Smooth muscle cell (in vitro differentiated cells): Measurements from ENCODE around the gene SLC25A52. TPM values are rescaled to one million over a fixed set of nuclear protein-coding genes. Genes with fewer than 3 reads are reported as not detected.

Experiments used
- DNase-seq: peaks from one replicate; lab custom pipeline; 2025; ENCODE audit not compliant: unreplicated experiment; lab: John Stamatoyannopoulos, UW
- H2AFZ ChIP-seq: fragments of 200-600 bp; sonication (generic); 2 replicates; pipeline ENCODE4 v1.6.0; 2016; ENCODE audit warnings: antibody characterized with exemption, low read depth, mild to moderate bottlenecking
- H3F3A ChIP-seq: fragments of 200-600 bp; sonication (generic); 2 replicates; pipeline ENCODE4 v1.6.0; 2017; ENCODE audit warnings: antibody characterized with exemption, low read depth
- H3K27ac ChIP-seq: fragments of 200-600 bp; sonication (generic); 2 replicates; pipeline ENCODE4 v1.5.1; 2016; ENCODE audit warnings: low read depth, mild to moderate bottlenecking
- H3K27me3 ChIP-seq: fragments of 200-600 bp; sonication (generic); 2 replicates; pipeline ENCODE4 v1.6.1; 2016; ENCODE audit warnings: low read depth, mild to moderate bottlenecking
- H3K36me3 ChIP-seq: fragments of 200-600 bp; sonication (generic); 2 replicates; pipeline ENCODE4 v1.5.1; 2016; ENCODE audit warnings: low read depth
- H3K4me1 ChIP-seq: fragments of 200-600 bp; sonication (generic); 2 replicates; pipeline ENCODE4 v1.5.1; 2016; ENCODE audit warnings: low read depth
- H3K4me2 ChIP-seq: fragments of 200-600 bp; sonication (generic); 2 replicates; pipeline ENCODE4 v1.6.0; 2016; ENCODE audit warnings: mild to moderate bottlenecking
- H3K4me3 ChIP-seq: fragments of 200-600 bp; sonication (generic); 2 replicates; pipeline ENCODE4 v1.5.1; 2016; ENCODE audit warnings: mild to moderate bottlenecking
- H3K79me2 ChIP-seq: fragments of 200-600 bp; sonication (generic); 2 replicates; pipeline ENCODE4 v1.6.0; 2016; ENCODE audit warnings: low read depth, mild to moderate bottlenecking
- H3K9ac ChIP-seq: fragments of 200-600 bp; sonication (generic); 2 replicates; pipeline ENCODE4 v1.6.0; 2016; ENCODE audit warnings: low read depth
- H3K9me3 ChIP-seq: fragments of 200-600 bp; sonication (generic); replicated peaks from 2 replicates; pipeline ENCODE4 v1.5.1; 2016; ENCODE audit warnings: low read depth
- H4K20me1 ChIP-seq: fragments of 200-600 bp; sonication (generic); 2 replicates; pipeline ENCODE4 v1.6.0; 2016; ENCODE audit warnings: low read depth
- CTCF ChIP-seq: fragments of 200-600 bp; sonication (generic); IDR thresholded peaks from 2 replicates; pipeline ENCODE4 v1.5.1; 2017; ENCODE audit warnings: borderline replicate concordance, mild to moderate bottlenecking, antibody characterized with exemption; ENCODE audit not compliant: insufficient read depth, poor library complexity, severe bottlenecking
- WGBS: methylation state at CpG from one replicate; pipeline ENCODE4 v1.1.7; 2016; ENCODE audit warnings: low lambda C conversion rate; 5-methylcytosine and 5-hydroxymethylcytosine counted together
- polyA plus RNA-seq: library from polyadenylated mRNA; unstranded; fragments of >200 nt; fragmentation: Nextera tagmentation; extraction: Ambion mirVana; gene quantifications from 2 replicates; pipeline ENCODE4 v1.2.1, GENCODE V29; 2016
- total RNA-seq: library from RNA; depleted of rRNA; stranded (reverse); fragments of >200 nt; gene quantifications from 2 replicates; pipeline ENCODE4 v1.2.3, GENCODE V29; 2014

The SLC25A52 gene
- total and polyA plus RNA-seq, 2 experiments from 2014 or later: not detected

DNA sequence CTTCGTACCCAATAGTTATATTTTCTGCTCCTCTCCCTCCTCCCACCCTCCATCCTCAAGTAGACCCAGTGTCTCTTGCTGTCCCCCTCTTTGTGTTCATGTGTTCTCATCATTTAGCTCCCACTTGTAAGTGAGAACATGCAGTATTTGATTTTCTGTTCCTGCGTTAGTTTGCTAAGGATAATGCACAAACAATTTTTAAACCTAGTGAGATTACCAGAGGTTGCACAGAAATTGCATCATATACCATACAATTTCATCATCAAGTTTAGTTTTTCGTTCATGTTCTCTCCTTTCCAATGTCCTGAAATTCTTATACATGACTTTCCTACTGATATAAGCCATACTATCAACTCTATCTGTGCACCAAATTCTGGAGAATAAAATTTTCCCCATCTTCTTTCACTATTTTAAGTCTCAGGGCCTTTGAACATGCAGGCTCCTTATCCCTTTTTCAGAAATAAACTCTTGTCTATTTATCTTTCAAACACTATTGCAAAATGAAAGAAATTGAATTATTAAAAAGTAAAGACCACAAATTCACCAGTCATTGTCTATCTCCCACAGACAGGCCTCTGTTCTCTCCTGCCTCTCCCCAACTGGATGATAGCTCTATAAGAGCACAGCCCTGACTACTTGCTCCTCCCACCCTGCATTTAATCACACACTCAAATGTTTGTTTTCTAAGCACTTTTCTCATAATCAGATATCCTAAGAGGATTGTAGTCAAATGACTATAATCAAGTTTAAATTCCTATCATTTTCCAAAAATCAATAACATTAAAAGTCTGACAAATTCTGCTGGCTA lies 49.1 kb downstream of the SLC25A52 start:
- Histone ChIP-seq H3K36me3 (no peaks in the 10 kb centered on the region), H3K79me2 (no peaks in the 10 kb centered on the region), H4K20me1 (no peaks in the 10 kb centered on the region), H3K9ac (no peak overlapping the region), H3K27me3 (no peaks in the 10 kb centered on the region), H3K27ac (no peak overlapping the region), H3K4me3 (no peak overlapping the region), H3K9me3 (no peaks in the 10 kb centered on the region), H3F3A (no peaks in the 10 kb centered on the region), H3K4me2 (no peak overlapping the region), H3K4me1 (no peaks in the 10 kb centered on the region), H2AFZ (no peak overlapping the region)
- no peak for DNase-seq
- WGBS: 74% methylated on average over 3 of the region's 3 CpGs
- TF ChIP-seq CTCF: no peak

DNA sequence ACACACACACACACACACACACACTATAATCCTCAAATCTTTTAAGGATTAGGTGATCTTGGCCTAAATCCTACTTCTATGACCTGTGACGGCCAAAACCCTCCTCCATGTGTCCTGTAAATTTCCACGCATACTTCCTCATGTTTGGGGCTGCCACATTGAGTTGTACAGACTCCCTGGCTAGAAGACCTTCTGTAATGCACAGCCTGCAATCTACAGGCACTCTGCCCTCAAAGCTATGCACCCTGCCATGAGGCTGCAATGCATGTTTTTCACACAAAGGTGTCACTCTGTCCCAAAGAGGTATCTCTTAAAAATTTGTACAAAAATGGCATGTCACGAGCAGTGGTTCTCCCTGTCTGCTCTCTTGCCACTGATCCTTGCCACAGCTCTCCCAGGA lies 49.9 kb downstream of the SLC25A52 start:
- no peaks in the 10 kb centered on the region for H3F3A ChIP-seq
- TF ChIP-seq CTCF: no peak
- no peaks in the 10 kb centered on the region for H3K36me3 ChIP-seq
- 59% methylated on average over 3 of the region's 3 CpGs for WGBS
- no peak for DNase-seq
- no peak overlapping the region for H3K4me3 ChIP-seq
- no peaks in the 10 kb centered on the region for H3K9me3 ChIP-seq
- no peak overlapping the region for H3K9ac ChIP-seq
- H3K27ac ChIP-seq: no peak overlapping the region
- H3K4me1 ChIP-seq: no peaks in the 10 kb centered on the region
- no peaks in the 10 kb centered on the region for H3K27me3 ChIP-seq
- H3K79me2 ChIP-seq: no peaks in the 10 kb centered on the region
- peak overlapping the region; percentile 43 for H2AFZ ChIP-seq
- no peaks in the 10 kb centered on the region for H4K20me1 ChIP-seq
- H3K4me2 ChIP-seq: no peak overlapping the region

Other genes with a start within 250 kb of the SLC25A52 start
- gene TTR, start 169.0 kb downstream of the SLC25A52 start, total RNA-seq: not detected in 2 replicates
- gene TTR, start 169.0 kb downstream of the SLC25A52 start, polyA plus RNA-seq: 2.1 and 2.6 TPM in 2 replicates
- gene B4GALT6, start 76.3 kb downstream of the SLC25A52 start, total RNA-seq: 14.4 and 15.1 TPM in 2 replicates
- 1.7 and 4.0 TPM in 2 replicates for gene B4GALT6, start 76.3 kb downstream of the SLC25A52 start, polyA plus RNA-seq
- 32.0 and 35.6 TPM in 2 replicates for gene TRAPPC8, start 182.2 kb upstream of the SLC25A52 start, total RNA-seq
- 4.8 and 9.1 TPM in 2 replicates for gene TRAPPC8, start 182.2 kb upstream of the SLC25A52 start, polyA plus RNA-seq